DND-41 (cell line): ENCODE data around the gene TSTD2.
"Not testable (repeated sequence)": the region's sequence is repeated elsewhere in the genome, so short reads cannot be mapped to it uniquely, and the experiment has no call there.

Source experiments
- EZH2 ChIP-seq: IDR thresholded peaks from 3 replicates; pipeline ENCODE4 v1.6.1; 2012; ENCODE audit warnings: borderline replicate concordance, low read depth, mild to moderate bottlenecking, moderate library complexity, low read length, inconsistent platforms; ENCODE audit not compliant: severe bottlenecking
- TF ChIP-seq, protein P1 (sequence below): IDR thresholded peaks from 2 replicates; pipeline ENCODE4 v1.5.1; 2012; ENCODE audit warnings: borderline replicate concordance, low read length, moderate library complexity, mild to moderate bottlenecking; ENCODE audit not compliant: poor library complexity, severe bottlenecking; ENCODE audit errors: extremely low read depth

DNA sequence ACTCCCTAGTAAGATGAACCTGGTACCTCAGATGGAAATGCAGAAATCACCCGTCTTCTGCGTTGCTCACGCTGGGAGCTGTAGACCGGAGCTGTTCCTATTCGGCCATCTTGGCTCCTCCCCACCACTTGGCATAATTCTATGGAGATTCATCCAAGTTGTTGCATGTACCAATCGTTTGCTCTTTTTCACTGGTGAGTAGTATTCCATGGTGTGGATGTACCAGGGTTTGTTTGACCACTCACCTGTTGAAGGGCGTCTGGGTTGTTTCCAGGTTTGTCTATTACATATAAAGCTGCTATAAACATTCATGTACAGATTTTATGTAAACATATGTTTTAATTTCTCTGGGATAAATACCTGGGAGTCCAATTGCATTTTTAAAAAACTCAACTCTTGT, 46.3 kb downstream of the TSTD2 start:
- TF ChIP-seq, protein P1, sequence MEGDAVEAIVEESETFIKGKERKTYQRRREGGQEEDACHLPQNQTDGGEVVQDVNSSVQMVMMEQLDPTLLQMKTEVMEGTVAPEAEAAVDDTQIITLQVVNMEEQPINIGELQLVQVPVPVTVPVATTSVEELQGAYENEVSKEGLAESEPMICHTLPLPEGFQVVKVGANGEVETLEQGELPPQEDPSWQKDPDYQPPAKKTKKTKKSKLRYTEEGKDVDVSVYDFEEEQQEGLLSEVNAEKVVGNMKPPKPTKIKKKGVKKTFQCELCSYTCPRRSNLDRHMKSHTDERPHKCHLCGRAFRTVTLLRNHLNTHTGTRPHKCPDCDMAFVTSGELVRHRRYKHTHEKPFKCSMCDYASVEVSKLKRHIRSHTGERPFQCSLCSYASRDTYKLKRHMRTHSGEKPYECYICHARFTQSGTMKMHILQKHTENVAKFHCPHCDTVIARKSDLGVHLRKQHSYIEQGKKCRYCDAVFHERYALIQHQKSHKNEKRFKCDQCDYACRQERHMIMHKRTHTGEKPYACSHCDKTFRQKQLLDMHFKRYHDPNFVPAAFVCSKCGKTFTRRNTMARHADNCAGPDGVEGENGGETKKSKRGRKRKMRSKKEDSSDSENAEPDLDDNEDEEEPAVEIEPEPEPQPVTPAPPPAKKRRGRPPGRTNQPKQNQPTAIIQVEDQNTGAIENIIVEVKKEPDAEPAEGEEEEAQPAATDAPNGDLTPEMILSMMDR: not testable (repeated sequence)
- TF ChIP-seq EZH2: not testable (repeated sequence)
